ENCODE results near the gene ACSF3. TPM values are rescaled to one million over a fixed set of nuclear protein-coding genes. Genes with fewer than 3 reads are reported as not detected.

ACSF3 gene
- total RNA-seq, 1 donor from 2014 or later = 32.2 TPM

- no peak for DNase-seq (ENCODE audit: low read depth, low spot score)
Observed at GRCh38 chr16:89200124-89200849, 106.6 kb downstream of the ACSF3 start, which contains the start of gene SLC22A31. TSS of gene SLC22A31 (minus strand) at chr16:89200537. CDS start at chr16:89200501, 36 bp downstream.

- DNase-seq (ENCODE audit: low read depth, low spot score) = no peak
Observed at GRCh38 chr16:89200850-89201411, 107.3 kb downstream of the ACSF3 start.

GRCh38 chr16:89201439-89202377 lies 108.1 kb downstream of the ACSF3 start:
- no peak for DNase-seq (ENCODE audit: low read depth, low spot score)

DNA sequence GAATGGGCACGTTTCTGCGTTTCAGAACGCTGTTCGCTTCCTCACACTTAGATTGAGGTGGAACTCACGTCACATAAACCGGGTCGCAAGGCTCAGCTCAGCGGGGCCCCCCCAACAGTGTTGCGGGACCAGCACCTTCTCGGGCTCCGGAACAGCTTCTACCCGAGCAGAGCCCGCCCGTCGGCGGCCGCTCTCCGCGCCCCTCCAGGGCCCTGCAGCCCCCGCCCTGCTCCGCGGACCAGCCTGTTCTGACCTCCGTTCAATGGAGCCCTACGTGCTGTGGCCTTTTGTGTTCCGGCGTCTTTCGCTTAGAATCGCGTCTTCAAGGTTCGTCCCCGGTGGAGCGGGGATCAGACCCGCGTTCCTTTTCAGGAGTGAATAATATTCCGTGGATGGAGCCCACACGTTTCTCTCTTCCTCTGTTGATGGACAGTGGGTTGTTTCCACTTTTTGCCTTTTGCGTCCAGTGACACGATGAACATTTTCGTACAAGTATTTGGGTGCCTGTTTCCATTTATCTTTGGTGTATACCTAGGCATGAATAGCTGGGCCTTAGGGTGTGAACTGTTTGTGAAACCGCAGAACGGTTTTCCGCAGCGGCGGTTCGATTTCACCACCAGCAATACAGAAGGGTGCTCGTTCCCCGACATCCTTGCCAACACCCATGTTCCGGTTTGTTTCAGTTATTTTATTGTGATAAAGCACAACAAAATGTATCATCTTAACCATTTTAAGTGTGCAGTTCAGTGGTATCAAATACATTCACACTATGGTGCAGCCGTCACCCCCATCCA lies 109.0 kb downstream of the ACSF3 start:
- DNase-seq (ENCODE audit: low read depth, low spot score) = no peak

Other genes starting within 250 kb of the ACSF3 start
- 16.8 and 21.9 TPM in 2 replicates for gene GALNS, start 236.9 kb upstream of the ACSF3 start, total RNA-seq
- gene TRAPPC2L, start 236.7 kb upstream of the ACSF3 start, total RNA-seq = 44.6 and 62.0 TPM in 2 replicates
- not detected in 2 replicates for gene PABPN1L, start 227.2 kb upstream of the ACSF3 start, total RNA-seq
- gene CBFA2T3, start 116.6 kb upstream of the ACSF3 start, total RNA-seq = not detected in 2 replicates
- 0.04 and 0.07 TPM in 2 replicates for gene CDH15, start 77.9 kb downstream of the ACSF3 start, total RNA-seq
- gene SLC22A31, start 106.7 kb downstream of the ACSF3 start, total RNA-seq = 0.13 and 0.18 TPM in 2 replicates
- gene ZNF778, start 123.9 kb downstream of the ACSF3 start, total RNA-seq = 13.7 and 14.0 TPM in 2 replicates

All from pulmonary artery endothelial cell (primary cell).